Ishikawa (cell line): ENCODE results near the gene AKAP7.

Experiments
- CEBPB ChIP-seq: IDR thresholded peaks from 2 replicates; pipeline ENCODE4 v1.6.1; 2012
- CREB1 ChIP-seq: IDR thresholded peaks from 2 replicates; pipeline ENCODE4 v1.6.1; 2012; ENCODE audit warnings: low read depth
- EGR1 ChIP-seq: IDR thresholded peaks from 2 replicates; pipeline ENCODE4 v1.6.1; 2012
- EP300 ChIP-seq: IDR thresholded peaks from 2 replicates; pipeline ENCODE4 v1.6.1; 2012; ENCODE audit warnings: borderline replicate concordance
- FOXM1 ChIP-seq: IDR thresholded peaks from 2 replicates; pipeline ENCODE4 v1.6.1; 2012; ENCODE audit warnings: low read depth, borderline replicate concordance
- NFIC ChIP-seq: IDR thresholded peaks from 2 replicates; pipeline ENCODE4 v1.6.1; 2012
- RAD21 ChIP-seq: IDR thresholded peaks from 2 replicates; pipeline ENCODE4 v1.6.1; 2012; ENCODE audit warnings: low read depth
- TAF1 ChIP-seq: IDR thresholded peaks from 2 replicates; pipeline ENCODE4 v1.6.1; 2012; ENCODE audit warnings: low read depth, mild to moderate bottlenecking
- TCF12 ChIP-seq: IDR thresholded peaks from 2 replicates; pipeline ENCODE4 v1.6.1; 2012; ENCODE audit warnings: low read depth
- TEAD4 ChIP-seq: IDR thresholded peaks from 2 replicates; pipeline ENCODE4 v1.6.1; 2012
- YY1 ChIP-seq: IDR thresholded peaks from 2 replicates; pipeline ENCODE4 v1.6.1; 2012; ENCODE audit warnings: low read depth
- ZBTB7A ChIP-seq: IDR thresholded peaks from 2 replicates; pipeline ENCODE4 v1.6.1; 2012; ENCODE audit warnings: low read depth
- TF ChIP-seq, protein P1 (sequence below): IDR thresholded peaks from 2 replicates; pipeline ENCODE4 v1.6.1; 2012
- TF ChIP-seq, protein P2 (sequence below): IDR thresholded peaks from 2 replicates; pipeline ENCODE4 v1.6.1; 2012; ENCODE audit warnings: low read depth, mild to moderate bottlenecking
- TF ChIP-seq, protein P3 (sequence below): IDR thresholded peaks from 2 replicates; pipeline ENCODE4 v1.6.1; 2012

The AKAP7 gene

DNA sequence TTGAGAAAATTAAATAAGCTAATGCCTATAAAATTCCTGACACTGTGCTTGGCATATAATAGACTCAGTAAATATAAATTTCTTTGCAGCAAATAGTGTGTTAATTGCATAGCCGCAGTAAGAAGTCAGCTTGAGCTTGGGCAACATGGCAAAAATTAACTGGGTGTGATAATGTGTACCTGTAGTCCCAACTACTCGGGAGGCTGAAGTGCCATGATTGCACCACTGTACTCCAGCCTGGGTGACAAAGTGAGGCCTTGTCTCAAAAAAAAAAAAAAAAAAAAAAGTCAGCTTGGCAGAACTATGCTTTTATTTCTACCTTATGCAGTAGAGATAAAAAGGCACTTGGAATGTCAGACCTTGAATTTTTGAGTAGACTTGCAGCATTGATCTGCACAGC, 121.8 kb downstream of the AKAP7 start:
- TF ChIP-seq TEAD4 = no peak

DNA sequence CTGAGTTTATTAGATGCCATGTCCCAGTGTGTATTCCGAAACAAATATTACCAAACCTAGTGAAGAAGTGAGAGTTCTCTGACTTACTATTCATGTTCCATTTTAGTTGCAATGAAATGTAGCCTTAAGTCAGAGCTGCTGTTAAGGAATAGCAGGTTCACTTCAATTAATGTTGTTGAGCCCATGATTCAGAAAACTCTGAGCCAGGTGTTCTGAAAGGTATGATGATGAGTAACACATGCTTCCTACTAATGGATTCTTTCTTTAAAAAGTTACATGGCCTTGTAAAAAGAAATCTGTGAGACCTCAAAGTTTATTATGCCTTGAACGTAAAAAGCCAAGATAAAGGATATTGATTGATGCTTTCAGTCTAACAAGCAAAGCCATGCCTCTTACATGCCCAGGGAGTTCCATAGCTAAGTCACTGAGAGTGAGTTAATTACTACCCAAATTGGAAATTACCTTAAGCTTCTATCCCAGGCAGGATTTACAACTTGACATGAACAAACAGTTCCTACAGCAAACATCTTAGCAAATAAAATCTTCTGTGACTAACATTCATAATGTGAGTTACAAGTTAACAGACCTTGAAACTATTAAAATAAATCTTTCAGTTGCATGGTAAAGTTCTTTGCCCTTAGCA, 122.9 kb downstream of the AKAP7 start:
- TF ChIP-seq NFIC (no peak), TCF12 (no peak), EGR1 (no peak), YY1 (no peak)
- TF ChIP-seq, protein P1, sequence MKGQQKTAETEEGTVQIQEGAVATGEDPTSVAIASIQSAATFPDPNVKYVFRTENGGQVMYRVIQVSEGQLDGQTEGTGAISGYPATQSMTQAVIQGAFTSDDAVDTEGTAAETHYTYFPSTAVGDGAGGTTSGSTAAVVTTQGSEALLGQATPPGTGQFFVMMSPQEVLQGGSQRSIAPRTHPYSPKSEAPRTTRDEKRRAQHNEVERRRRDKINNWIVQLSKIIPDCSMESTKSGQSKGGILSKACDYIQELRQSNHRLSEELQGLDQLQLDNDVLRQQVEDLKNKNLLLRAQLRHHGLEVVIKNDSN = no peak
- TF ChIP-seq, protein P2, sequence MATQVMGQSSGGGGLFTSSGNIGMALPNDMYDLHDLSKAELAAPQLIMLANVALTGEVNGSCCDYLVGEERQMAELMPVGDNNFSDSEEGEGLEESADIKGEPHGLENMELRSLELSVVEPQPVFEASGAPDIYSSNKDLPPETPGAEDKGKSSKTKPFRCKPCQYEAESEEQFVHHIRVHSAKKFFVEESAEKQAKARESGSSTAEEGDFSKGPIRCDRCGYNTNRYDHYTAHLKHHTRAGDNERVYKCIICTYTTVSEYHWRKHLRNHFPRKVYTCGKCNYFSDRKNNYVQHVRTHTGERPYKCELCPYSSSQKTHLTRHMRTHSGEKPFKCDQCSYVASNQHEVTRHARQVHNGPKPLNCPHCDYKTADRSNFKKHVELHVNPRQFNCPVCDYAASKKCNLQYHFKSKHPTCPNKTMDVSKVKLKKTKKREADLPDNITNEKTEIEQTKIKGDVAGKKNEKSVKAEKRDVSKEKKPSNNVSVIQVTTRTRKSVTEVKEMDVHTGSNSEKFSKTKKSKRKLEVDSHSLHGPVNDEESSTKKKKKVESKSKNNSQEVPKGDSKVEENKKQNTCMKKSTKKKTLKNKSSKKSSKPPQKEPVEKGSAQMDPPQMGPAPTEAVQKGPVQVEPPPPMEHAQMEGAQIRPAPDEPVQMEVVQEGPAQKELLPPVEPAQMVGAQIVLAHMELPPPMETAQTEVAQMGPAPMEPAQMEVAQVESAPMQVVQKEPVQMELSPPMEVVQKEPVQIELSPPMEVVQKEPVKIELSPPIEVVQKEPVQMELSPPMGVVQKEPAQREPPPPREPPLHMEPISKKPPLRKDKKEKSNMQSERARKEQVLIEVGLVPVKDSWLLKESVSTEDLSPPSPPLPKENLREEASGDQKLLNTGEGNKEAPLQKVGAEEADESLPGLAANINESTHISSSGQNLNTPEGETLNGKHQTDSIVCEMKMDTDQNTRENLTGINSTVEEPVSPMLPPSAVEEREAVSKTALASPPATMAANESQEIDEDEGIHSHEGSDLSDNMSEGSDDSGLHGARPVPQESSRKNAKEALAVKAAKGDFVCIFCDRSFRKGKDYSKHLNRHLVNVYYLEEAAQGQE = no peak

DNA sequence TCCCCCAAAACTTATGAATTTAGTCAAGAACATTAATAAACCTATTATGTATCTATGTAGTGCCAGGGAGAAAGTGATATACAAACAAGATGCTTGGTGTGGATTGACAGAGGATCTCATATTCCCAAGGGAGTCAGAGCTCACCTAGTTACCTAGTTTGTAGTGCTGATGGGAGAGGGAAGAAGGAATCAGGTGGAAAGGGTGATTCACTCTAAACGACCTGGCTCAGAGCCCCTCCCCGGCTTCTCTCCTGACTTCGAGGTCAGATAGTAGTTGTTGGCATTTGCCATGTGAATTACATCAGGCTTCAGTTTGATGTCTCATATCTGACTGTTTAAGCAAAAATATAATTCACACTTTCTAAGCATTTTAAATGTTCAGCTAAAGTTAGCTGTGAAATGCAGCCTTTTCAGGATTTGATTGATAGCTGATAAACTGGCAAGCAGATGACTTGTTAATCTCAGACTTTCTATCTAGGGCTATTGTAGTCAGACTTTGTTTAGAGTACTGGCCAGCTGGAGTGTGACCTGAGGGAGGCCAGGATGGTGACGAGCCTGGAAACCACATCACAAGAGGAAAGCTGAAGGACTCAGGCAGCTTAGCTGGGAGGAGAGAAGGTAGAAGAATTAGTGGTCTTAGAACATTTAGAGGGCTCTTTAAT, 123.7 kb downstream of the AKAP7 start:
- TF ChIP-seq, protein P1 = no peak
- TF ChIP-seq TEAD4 = no peak
- TF ChIP-seq TCF12 = no peak
- TF ChIP-seq EP300 = no peak
- TF ChIP-seq, protein P3, sequence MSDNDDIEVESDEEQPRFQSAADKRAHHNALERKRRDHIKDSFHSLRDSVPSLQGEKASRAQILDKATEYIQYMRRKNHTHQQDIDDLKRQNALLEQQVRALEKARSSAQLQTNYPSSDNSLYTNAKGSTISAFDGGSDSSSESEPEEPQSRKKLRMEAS = no peak
- no peak for TF ChIP-seq RAD21
- TF ChIP-seq FOXM1 = no peak
- TF ChIP-seq ZBTB7A = no peak
- no peak for TF ChIP-seq TAF1
- no peak for TF ChIP-seq EGR1
- no peak for TF ChIP-seq CREB1
- no peak for TF ChIP-seq CEBPB

DNA sequence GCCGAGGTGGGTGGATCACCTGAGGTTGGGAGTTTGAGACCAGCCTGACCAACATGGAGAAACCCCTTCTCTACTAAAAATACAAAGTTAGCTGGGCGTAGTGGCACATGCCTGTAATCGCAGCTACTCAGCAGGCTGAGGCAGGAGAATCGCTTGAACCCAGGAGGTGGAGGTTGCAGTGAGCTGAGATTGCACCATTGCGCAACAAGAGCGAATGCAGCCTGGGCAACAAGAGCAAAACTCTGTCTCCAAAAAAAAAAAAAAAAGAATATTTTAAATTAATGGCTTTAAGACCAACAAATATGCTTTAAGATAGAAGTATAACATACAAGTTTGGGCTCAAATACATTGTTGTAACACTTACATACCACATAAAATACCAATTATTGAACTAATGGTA, 125.7 kb downstream of the AKAP7 start:
- peak; percentile 72 for TF ChIP-seq CEBPB

DNA sequence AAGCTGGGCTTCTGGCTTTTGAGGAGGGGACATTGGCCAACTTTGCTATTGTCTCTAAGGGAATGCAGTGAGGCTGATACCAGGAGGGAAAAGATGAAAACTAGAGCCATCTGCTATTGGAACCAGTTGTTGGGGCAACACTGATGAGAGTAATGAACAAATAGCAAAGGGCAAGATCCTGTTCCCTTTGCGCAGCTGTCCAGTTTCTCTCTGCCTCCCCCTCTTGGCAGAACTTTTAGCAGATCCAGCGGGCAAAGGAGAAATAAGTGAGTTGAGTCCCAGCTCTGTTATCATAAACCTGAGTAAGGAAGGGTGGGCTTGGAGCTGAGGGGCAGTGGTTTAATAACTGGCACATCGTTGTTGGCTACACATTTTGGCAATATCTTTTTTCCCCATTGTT, 126.8 kb downstream of the AKAP7 start:
- TF ChIP-seq TEAD4 (no peak), CREB1 (no peak), EGR1 (no peak), EP300 (no peak), FOXM1 (no peak), RAD21 (no peak), NFIC (no peak), CEBPB (no peak), TCF12 (no peak)
- TF ChIP-seq, protein P3 = no peak

DNA sequence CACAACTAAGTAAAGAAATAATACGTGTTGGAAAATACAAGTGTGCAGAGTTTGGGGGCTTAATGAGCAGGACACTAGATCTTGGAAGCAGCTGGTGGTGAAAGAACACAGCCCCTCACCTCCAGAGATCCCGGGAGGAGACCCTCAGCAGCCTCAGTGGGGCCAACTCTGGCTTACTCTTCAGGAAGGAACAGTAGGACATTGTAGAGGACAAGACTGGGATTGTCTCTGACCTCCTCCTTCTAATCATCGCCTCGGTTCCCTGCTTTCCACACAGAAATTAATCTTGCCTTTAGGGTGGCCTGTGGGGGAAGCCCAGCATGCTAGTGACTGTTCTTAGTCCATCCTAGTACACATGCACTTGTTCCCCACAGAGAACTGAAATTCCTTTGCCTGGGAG, 130.7 kb downstream of the AKAP7 start:
- TF ChIP-seq TCF12 (no peak), CREB1 (no peak), NFIC (no peak), CEBPB (no peak), ZBTB7A (no peak), TEAD4 (no peak), EP300 (no peak), RAD21 (no peak), EGR1 (no peak), FOXM1 (no peak), TAF1 (no peak), YY1 (no peak)
- TF ChIP-seq, protein P1 = no peak
- TF ChIP-seq, protein P2 = no peak
- TF ChIP-seq, protein P3 = no peak
